H54 (cell line): Measurements from ENCODE around the gene PIP.
"Not testable (repeated sequence)": the region's sequence is repeated elsewhere in the genome, so short reads cannot be mapped to it uniquely, and the experiment has no call there.

ENCODE experiments used
- DNase-seq: peaks from one replicate; pipeline ENCODE4 v3.0.0; 2011; ENCODE audit warnings: low spot score, mixed read lengths; ENCODE audit not compliant: insufficient read length
- FAIRE-seq: peaks from 3 replicates; lab custom pipeline; 2011; peaks lifted over from hg19 to GRCh38; lab: Jason Lieb, UNC
- POLR2A ChIP-seq: IDR thresholded peaks from 2 replicates; pipeline ENCODE4 v1.6.1; 2011; ENCODE audit warnings: low read depth, mild to moderate bottlenecking, low read length

The PIP gene

DNA sequence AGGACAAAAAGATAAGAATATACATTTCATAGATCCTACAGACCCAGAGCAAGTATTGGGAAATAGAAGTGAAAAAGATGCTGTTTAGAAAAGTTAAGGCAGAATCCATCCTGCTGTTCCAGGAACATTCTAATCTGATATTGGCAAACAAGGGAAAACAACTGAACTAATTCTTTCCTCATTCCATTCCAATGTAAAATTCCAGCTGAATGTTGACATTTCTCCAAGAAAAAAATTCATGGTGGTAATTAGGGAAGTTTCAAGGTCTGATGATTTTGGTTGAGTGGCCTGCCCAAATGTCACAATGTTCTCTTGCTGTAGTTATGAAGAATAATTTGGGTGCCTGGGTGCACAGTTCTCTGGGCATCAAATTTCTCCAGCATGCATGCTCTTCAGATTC, 15.2 kb downstream of the PIP start:
- FAIRE-seq (no peak), DNase-seq (no peak)
- no peak for TF ChIP-seq POLR2A

DNA sequence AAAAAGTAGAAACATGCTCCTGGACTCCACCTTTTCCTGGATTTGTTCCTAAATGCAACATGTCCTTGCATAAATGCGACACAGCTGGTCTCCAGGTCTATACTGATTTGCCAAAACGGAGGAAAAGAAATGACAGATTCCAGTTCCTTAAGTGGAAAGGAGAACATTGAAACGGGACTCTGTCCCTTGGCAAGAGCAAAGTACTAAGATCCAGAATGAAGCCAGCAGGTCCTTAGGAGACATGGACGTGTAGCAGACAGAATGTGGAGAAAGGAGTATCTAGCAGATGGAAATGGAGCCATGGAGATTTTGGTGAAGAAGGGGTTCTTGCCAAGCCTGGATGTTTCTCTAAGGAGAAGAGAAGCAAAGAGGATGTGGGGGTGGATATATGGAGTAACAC, 16.2 kb downstream of the PIP start:
- no peak for DNase-seq
- FAIRE-seq: no peak
- no peak for TF ChIP-seq POLR2A

DNA sequence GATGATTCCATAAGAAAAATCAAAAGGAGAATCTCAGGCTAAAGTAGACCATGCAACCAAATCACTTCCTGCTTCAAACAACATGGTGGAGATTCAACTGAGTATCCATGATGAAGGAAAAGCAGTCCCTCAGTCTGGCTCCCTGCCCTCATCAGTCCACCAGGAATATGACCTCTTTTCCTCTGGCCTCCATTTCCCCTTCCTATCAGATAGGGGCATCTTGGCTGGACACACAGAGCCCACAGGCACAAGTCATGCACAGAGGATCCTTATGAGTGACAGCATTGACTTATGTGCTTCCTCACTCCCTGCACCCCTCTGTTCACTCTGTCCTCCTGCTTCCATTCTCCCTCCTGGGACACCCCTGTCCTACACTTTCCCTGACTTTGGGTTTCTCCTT, 16.8 kb downstream of the PIP start:
- no peak for TF ChIP-seq POLR2A
- FAIRE-seq (no peak), DNase-seq (no peak)

DNA sequence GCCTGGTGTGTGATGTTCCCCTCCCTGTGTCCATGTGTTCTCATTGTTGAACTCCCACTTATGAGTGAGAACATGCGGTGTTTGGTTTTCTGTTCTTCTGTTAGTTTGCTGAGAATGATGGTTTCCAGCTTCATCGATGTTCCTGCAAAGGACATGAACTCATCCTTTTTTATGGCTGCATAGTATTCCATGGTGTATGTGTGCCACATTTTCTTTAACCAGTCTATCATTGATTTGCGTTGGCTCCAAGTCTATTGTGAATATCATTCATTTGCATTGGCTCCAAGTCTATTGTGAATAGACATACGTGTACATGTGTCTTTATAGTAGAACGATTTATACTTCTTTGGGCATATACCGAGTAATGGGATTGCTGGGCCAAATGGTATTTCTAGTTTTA, 18.8 kb downstream of the PIP start:
- DNase-seq, FAIRE-seq: not testable (repeated sequence)

DNA sequence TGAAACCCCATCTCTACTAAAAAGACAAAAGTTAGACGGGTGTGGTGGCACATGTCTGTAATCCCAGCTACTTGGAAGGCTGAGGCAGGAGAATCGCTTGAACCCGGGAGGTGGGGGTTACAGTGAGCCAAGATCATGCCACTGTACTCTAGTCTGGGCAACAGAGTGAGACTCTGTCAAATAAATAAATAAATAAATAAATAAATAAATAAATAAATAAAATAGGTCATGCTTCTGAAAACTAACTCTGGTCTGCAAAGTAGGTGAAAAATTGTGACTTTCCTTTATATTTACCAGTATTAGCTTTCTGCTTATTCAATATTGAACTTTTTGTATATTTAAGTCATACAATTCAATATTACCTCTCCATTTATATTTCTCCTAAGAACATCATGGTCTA, 26.7 kb downstream of the PIP start:
- not testable (repeated sequence) for DNase-seq, FAIRE-seq

DNA sequence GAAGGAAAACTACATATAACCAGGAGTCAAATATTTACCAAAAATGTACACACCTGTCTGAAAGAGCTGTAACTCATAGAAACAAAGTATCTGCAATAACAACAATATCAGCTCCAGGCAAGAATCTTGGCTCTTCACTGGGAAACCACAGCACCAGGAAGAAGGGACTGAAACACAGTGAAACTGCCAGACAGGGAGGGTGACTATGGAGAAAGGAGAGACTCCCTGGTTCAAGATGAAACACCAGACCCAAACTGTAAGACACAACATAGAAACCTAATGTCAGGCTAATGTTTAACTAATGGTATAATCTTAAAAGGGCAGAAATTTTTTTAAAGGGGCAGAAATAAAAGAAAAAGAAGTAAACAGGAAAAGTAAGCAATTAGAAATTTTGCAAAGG, 39.8 kb downstream of the PIP start:
- DNase-seq (no peak), FAIRE-seq (no peak)
- no peak for TF ChIP-seq POLR2A

DNA sequence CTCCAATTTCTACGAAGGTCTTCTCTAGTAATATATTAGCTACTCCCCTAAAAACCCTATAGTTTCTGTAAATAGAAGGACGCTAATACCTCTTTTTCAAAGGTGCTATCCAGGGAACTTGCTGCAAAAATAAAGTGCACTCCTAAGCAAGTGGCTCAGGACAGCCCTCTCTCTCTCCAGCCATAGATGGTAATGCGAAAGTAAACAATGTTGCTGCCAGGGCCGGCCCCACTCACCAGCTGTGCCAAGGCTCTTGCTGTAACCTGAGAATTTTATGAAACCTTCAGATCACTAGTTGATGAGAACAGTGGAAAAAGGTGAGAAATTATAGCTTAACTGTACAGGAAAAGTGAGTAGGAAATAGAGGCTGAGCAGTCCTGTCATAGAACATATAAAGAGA, 40.5 kb downstream of the PIP start:
- FAIRE-seq (no peak), DNase-seq (no peak)
- TF ChIP-seq POLR2A: no peak

DNA sequence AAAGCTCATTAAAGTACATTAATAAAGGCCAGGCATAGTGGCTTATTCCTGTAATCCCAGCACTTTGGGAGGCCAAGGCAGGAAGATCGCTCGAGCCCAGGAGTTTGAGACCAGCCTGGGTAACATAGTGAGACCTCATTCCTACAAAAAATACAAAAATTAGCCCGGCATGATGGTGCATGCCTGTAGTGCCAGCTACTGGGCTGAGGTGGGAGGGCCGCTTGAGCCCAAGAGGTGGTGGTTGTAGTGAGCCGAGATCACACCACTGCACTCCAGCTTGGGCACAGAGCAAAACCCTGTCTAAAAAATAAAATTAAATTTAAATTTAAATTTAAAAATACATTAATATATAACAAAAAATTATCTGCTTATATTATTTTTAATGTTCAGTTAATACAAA, 44.3 kb downstream of the PIP start:
- FAIRE-seq: no peak
- DNase-seq: no peak
- TF ChIP-seq POLR2A: no peak

DNA sequence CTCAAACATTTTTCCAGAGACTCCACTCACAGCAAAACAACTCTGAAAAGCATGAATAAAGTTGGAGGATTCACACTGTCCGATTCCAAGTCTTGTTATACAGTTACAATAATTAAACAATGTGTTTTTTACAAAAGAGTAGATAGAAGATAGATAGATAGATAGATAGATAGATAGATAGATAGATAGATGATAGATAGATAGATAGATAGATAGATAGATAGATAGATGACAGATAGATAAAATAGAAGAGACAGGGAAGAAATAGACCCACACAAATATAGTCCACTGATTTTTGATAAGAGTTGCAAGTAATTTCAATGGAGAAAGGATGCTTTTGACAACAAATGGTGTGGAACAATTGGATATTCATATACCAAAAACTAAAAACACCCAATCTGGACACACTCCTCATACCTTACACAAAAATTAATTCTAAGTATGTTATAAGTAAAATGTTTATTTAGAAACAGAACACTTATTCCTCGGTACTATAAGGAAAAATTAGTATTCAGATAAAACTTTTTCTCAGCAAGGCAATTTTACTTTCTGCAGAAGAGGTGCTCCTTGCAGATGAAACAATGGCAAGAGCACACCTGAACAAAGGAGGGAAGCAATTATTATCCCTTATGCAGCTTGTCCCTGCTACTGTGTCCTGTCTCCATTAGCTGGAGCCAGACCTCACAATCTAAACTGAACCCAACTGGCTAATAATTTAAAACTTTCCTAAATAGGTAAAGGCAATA, 45.7 kb downstream of the PIP start:
- DNase-seq: no peak
- no peak for FAIRE-seq
- no peak for TF ChIP-seq POLR2A

DNA sequence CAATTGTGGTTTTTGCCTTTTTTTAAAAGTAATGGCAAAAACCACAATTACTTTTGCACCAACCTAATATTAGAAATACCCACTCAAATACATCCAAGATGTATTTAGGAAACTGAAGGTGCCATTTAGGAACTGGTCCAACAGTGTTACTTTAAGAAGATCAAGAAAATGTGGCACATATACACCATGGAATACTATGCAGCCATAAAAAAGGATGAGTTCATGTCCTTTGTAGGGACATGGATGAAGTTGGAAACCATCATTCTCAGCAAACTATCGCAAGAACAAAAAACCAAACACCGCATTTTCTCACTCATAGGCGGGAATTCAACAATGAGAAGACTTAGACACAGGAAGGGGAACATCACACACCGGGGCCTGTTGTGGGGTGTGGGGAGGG, 48.9 kb downstream of the PIP start:
- not testable (repeated sequence) for FAIRE-seq, DNase-seq

DNA sequence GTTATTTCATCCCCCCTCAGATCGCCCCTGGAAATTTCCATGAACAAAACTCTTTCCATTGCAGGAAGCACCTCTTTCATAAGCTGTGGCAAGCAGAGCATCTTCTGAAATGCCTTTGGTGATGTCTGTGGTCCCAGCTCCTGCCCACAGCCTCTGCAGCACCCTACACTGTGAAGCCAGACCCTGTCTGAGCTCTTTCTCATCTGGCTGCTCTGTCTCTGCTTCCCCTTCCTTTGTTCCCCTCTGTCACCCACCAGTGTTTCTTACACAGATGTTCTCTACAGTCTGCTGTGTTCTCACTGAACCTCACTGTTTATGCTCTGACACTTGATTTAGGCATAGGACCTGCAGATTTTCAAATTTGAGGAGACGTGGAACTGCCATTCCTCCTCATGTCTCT, 49.5 kb downstream of the PIP start:
- no peak for TF ChIP-seq POLR2A
- no peak for DNase-seq
- no peak for FAIRE-seq

DNA sequence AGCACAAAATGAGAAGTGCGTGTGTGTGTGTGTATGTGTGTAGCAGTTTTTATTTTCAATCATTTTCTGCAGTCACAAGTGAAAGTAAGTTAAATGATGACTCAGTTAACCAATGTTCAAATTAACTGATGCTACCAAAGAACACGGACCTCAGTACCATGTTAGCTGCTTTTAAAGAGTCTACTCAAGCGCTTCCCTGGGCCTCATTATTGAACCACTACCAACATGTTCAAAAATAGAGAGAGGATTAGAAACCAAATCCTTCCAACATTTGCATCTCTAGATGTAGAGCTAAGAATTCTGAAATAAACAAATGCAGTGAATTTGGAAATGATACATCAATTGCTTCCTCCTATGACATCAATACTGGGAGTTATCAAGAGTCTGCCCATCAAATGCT, 51.1 kb downstream of the PIP start, which contains the start of gene TAS2R39:
TSS of gene TAS2R39 (plus strand) at position 396 of the 400 bp plus-strand sequence. CDS start at position 396, 0 bp downstream.
- DNase-seq (no peak), FAIRE-seq (no peak)
- TF ChIP-seq POLR2A: no peak

DNA sequence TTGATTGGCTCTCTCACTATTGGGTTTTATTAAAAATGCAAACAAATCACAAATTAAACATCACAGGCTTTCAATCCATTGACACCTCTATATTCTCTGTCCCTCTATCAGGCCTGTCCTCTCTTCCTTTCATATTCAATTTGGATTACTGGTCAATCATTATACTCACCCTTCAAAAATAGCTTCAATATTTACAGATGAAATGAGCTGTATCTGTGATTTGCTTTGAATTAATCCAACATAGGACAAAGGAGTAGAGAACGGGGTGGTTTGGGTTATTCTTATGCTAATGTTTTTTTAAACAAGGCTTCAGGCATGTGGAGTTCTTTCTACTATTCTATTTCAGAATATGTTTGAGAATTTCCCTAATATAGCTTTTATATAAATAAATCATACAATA, 53.7 kb downstream of the PIP start:
- TF ChIP-seq POLR2A: no peak
- FAIRE-seq (no peak), DNase-seq (no peak)

DNA sequence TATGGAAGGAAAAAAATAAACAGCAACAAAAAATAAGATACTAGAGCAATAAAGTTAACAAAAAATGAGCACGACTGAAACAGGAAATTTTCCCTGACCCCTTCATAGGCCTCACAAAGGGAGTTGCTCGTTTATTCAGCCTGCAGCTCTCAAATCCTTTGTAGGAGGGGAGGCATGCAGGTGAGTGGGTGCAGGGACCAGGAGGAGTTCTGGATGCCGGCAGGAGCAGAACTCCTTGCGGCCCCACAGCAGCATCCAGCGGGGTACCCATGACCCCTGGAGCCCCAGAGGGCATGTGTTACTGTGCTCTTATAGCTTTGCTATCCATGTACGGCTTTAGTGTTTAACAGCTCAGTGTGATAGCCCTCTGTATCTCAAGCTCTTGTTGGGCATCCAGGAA, 57.1 kb downstream of the PIP start:
- TF ChIP-seq POLR2A: no peak
- DNase-seq (no peak), FAIRE-seq (no peak)
